HepG2 (cell line): ENCODE results near the gene ZNF433. TPM values are rescaled to one million over a fixed set of nuclear protein-coding genes. Genes with fewer than 3 reads are reported as not detected.

Experiments
- ATAC-seq: fragments of 200-7000 bp; cut with Tn5 transposase; 3 replicates; pipeline ENCODE4 v1.9.1; 2020; ENCODE audit warnings: mild to moderate bottlenecking, moderate library complexity
- BruUV-seq: library from RNA; stranded (reverse); fragments of 400-500 nt; replicated peaks from 2 replicates; lab custom pipeline; 2021; lab: Mats Ljungman, UMichigan
- CTCF ChIA-PET: fragments of 300-600 bp; formaldehyde crosslinking; extraction: SDS; loops from one replicate; lab custom pipeline; 2021; ENCODE audit warnings: low total read pairs, inconsistent platforms, low intra/inter-chr PET ratio; lab: Yijun Ruan, JAX
- POLR2A ChIA-PET: fragments of 350-600 bp; sonication (Branson Sonifier 250); formaldehyde crosslinking; loops from one replicate; lab custom pipeline; 2020; ENCODE audit warnings: antibody characterized with exemption, inconsistent platforms; lab: Yijun Ruan, JAX
- DNase-seq: peaks from one replicate; pipeline ENCODE4 v3.0.0-alpha.2; 2015; ENCODE audit warnings: low spot score
- FAIRE-seq: peaks from 3 replicates; lab custom pipeline; 2011; peaks lifted over from hg19 to GRCh38; lab: Jason Lieb, UNC
- H2AFZ ChIP-seq: one replicate; pipeline ENCODE4 v1.6.1; 2011; ENCODE audit warnings: low read length, inconsistent platforms
- H3K27ac ChIP-seq: fragments of 300-600 bp; 3 replicates; pipeline ENCODE4 v1.8.0; 2011; ENCODE audit warnings: mixed run types, mild to moderate bottlenecking, mixed read lengths, low read length, inconsistent platforms; ENCODE audit not compliant: insufficient read depth; ENCODE audit errors: extremely low read length
- H3K27me3 ChIP-seq, 2 experiments: fragments of 200-600 bp in 1 of 2; 2 replicates in 1 of 2; 3 replicates in 1 of 2; pipeline versions ENCODE4 v1.6.0 to v1.8.0; 2011; ENCODE audit warnings: low read length in 2 of 2, mild to moderate bottlenecking in 2 of 2, moderate library complexity in 2 of 2, inconsistent platforms in 1 of 2; ENCODE audit not compliant: insufficient read depth in 2 of 2, control insufficient read depth in 1 of 2
- H3K36me3 ChIP-seq, 2 experiments: fragments of 200-600 bp in 1 of 2; replicated peaks in 1 of 2; 2 replicates in 1 of 2; 3 replicates in 1 of 2; pipeline versions ENCODE4 v1.5.1 to v1.8.0; 2011; ENCODE audit warnings: low read length in 2 of 2, inconsistent platforms in 1 of 2; ENCODE audit not compliant: insufficient read depth in 2 of 2, control insufficient read depth in 1 of 2
- H3K4me1 ChIP-seq: 2 replicates; pipeline ENCODE4 v1.5.1; 2012; ENCODE audit warnings: low read length, inconsistent platforms; ENCODE audit not compliant: insufficient read depth
- H3K4me2 ChIP-seq: 2 replicates; pipeline ENCODE4 v1.6.0; 2011; ENCODE audit warnings: low read depth, low read length, inconsistent platforms
- H3K4me3 ChIP-seq, 3 experiments: fragments of 200-600 bp in 1 of 3; sonication (generic), shearing (Covaris generic) in 1 of 3; replicated peaks in 1 of 3; 2 replicates each; pipeline ENCODE4 v1.5.1; 2011 to 2016; ENCODE audit warnings: low read length in 3 of 3, inconsistent platforms in 2 of 3, low read depth in 2 of 3, mild to moderate bottlenecking in 2 of 3, control low read depth in 1 of 3, mixed read lengths in 1 of 3; ENCODE audit not compliant: insufficient read depth in 1 of 3
- H3K79me2 ChIP-seq: one replicate; pipeline ENCODE4 v1.6.1; 2011; ENCODE audit warnings: low read length, inconsistent platforms; ENCODE audit not compliant: insufficient read depth
- H3K9ac ChIP-seq: 2 replicates; pipeline ENCODE4 v1.6.0; 2011; ENCODE audit warnings: mild to moderate bottlenecking, low read depth, low read length, inconsistent platforms; ENCODE audit not compliant: insufficient read depth
- H3K9me3 ChIP-seq: 2 replicates; pipeline ENCODE4 v1.5.1; 2012; ENCODE audit warnings: mild to moderate bottlenecking, low read length
- H4K20me1 ChIP-seq: 2 replicates; pipeline ENCODE4 v1.6.0; 2011; ENCODE audit warnings: inconsistent platforms, mild to moderate bottlenecking, low read length, moderate library complexity; ENCODE audit not compliant: insufficient read depth
- CENPT ChIP-seq: sonication (generic); formaldehyde crosslinking; IDR thresholded peaks from 2 replicates; pipeline ENCODE4 v1.8.0; 2022; ENCODE audit warnings: low read depth, mild to moderate bottlenecking, moderate library complexity, missing genetic modification reagents
- HBP1 ChIP-seq: IDR thresholded peaks from 2 replicates; pipeline ENCODE4 v1.6.1; 2016; ENCODE audit warnings: low read depth, control low read depth
- KLF13 ChIP-seq: sonication (generic); formaldehyde crosslinking; IDR thresholded peaks from 2 replicates; pipeline ENCODE4 v1.4.0; 2020; ENCODE audit warnings: mild to moderate bottlenecking, missing genetic modification reagents
- ZNF460 ChIP-seq: sonication (generic); formaldehyde crosslinking; IDR thresholded peaks from 2 replicates; pipeline ENCODE4 v1.5.1; 2020; ENCODE audit warnings: missing genetic modification reagents, mild to moderate bottlenecking, borderline replicate concordance
- ZNF609 ChIP-seq: sonication (generic); formaldehyde crosslinking; IDR thresholded peaks from 2 replicates; pipeline ENCODE4 v1.4.0; 2020; ENCODE audit warnings: mild to moderate bottlenecking, missing genetic modification reagents, borderline replicate concordance
- ZNF703 ChIP-seq: sonication (generic); formaldehyde crosslinking; IDR thresholded peaks from 2 replicates; pipeline ENCODE4 v1.5.1; 2020; ENCODE audit warnings: missing genetic modification reagents, mild to moderate bottlenecking, moderate library complexity, borderline replicate concordance
- ZNF784 ChIP-seq: sonication (generic); formaldehyde crosslinking; IDR thresholded peaks from 2 replicates; pipeline ENCODE4 v1.5.1; 2020; ENCODE audit warnings: missing genetic modification reagents, mild to moderate bottlenecking, borderline replicate concordance
- WGBS: methylation state at CpG from one replicate; pipeline ENCODE4 v1.1.6; 2017; ENCODE audit warnings: low lambda C conversion rate; 5-methylcytosine and 5-hydroxymethylcytosine counted together
- in situ Hi-C: cut with HindIII; loops from 2 replicates; pipeline ENCODE4 v1.10.0; 2017; ENCODE audit warnings: low pct_unique_long_range_greater_than_20kb; ENCODE audit not compliant: extremely low pct_ligation_motif_present
- intact Hi-C: fragments of 100-400 bp; cut with micrococcal nuclease; formaldehyde crosslinking; loops from one replicate; pipeline ENCODE4 v1.10.0; 2022; ENCODE audit not compliant: unreplicated experiment
- polyA plus RNA-seq, 8 experiments: library from polyadenylated mRNA; depleted of rRNA in 3 of 8; stranded (reverse) in 7 of 8; unstranded in 1 of 8; fragments of >200 nt; fragmentation: Illumina TruSeq in 4 of 8; extraction: Trizol in 4 of 8; gene quantifications; 2 replicates each; pipeline versions ENCODE4 v1.2.1 to v1.2.3, GENCODE V29; 2011 to 2016; ENCODE audit warnings: low read depth in 4 of 8, missing spikeins in 1 of 8, mixed read lengths in 1 of 8; ENCODE audit not compliant: insufficient read depth in 1 of 8
- total RNA-seq, 5 experiments: library from RNA; depleted of rRNA; stranded (reverse); fragments of >200 nt; fragmentation: Illumina TruSeq; extraction: Trizol; gene quantifications; 2 replicates each; pipeline ENCODE4 v1.2.3, GENCODE V29; 2016; ENCODE audit warnings: low read depth in 1 of 5

ZNF433 gene
- total and polyA plus RNA-seq, 2 of the 13 experiments (the other 11 are each of a cell fraction or from before 2014, with no cell fraction given), result 1.8 to 4.9 TPM

- TF ChIP-seq ZNF784 (CRISPR knock-in tag) (no peak), KLF13 (CRISPR knock-in tag) (no peak), ZNF460 (peak; percentile 49; the same call in 1 of the 2 replicates), ZNF703 (no peak)
- H3K4me2 ChIP-seq, result 0 out of 2 replicates have a peak overlapping the region, but pooled peaks have one; percentile 89
- no peak overlapping the region for H3K9ac ChIP-seq
- in situ Hi-C loops (loop anchor here (5.0 kb wide), 1 partner anchor 99 kb away; the partner anchor contains the start of gene ZNF69), intact Hi-C loops (no loop called here)
- DNase-seq, result no peak
- ChIA-PET POLR2A (interaction anchor here (1.0 to 3.1 kb wide), 2 partner anchors 63 to 66 kb away, joined by 3 to 30 read pairs; partner anchors contain the start of genes ZNF700 and ZNF878), CTCF (interaction anchor here (0.9 to 3.8 kb wide), 2 partner anchors 23 to 106 kb away, joined by 3 to 50 read pairs; partner anchors contain the start of gene ZNF763)
- H3K36me3 ChIP-seq, result no peaks in the 10 kb centered on the region
- no peak overlapping the region for H3K4me3 ChIP-seq
- H2AFZ ChIP-seq, result no peak overlapping the region
- no TSS peak for BruUV-seq
- peaks cover 0 to 1% of the 10 kb centered on the region in 2 experiments; a peak in 1 of 5 replicates for H3K27me3 ChIP-seq
- no peak overlapping the region for H3K27ac ChIP-seq
- 77% methylated on average over 17 of the region's 17 CpGs for WGBS
- no peaks in the 10 kb centered on the region for H3K79me2 ChIP-seq
- H3K9me3 ChIP-seq, result no peaks in the 10 kb centered on the region
- no peak for ATAC-seq
- peaks cover 18% of the 10 kb centered on the region; the same call in 1 of the 2 replicates for H3K4me1 ChIP-seq
- no peak for FAIRE-seq
- H4K20me1 ChIP-seq, result no peaks in the 10 kb centered on the region
These were observed 48.7 kb downstream of the ZNF433 start for GRCh38 chr19:11986754-11987153.

- intact Hi-C loops, result loop anchor here (1.0 kb wide), 1 partner anchor 60 kb away; the partner anchor contains the start of gene ZNF700
- Histone ChIP-seq H3K9me3 (peaks cover 3% of the 10 kb centered on the region; the same call in 1 of the 2 replicates), H4K20me1 (no peaks in the 10 kb centered on the region), H3K27me3 (peaks cover 0 to 1% of the 10 kb centered on the region in 2 experiments; a peak in 1 of 5 replicates), H2AFZ (no peak overlapping the region), H3K27ac (no peak overlapping the region), H3K79me2 (no peaks in the 10 kb centered on the region), H3K4me3 (peak overlapping the region in 1 of 3 experiments; percentile 43; a peak in 1 of 6 replicates), H3K36me3 (no peaks in the 10 kb centered on the region), H3K4me1 (peaks cover 18% of the 10 kb centered on the region; the same call in 1 of the 2 replicates), H3K4me2 (peak overlapping the region; percentile 55), H3K9ac (no peak overlapping the region)
- in situ Hi-C loops, result loop anchor here (5.0 kb wide), 1 partner anchor 98 kb away; the partner anchor contains the start of gene ZNF69
- DNase-seq, result peak; percentile 39
- ChIA-PET CTCF (interaction anchor here (0.8 kb wide), 1 partner anchor 277 kb away, joined by 3 read pairs; no protein-coding TSS in a partner anchor), POLR2A (interaction anchor here (1.4 to 1.8 kb wide), 2 partner anchors 61 to 68 kb away, joined by 6 to 7 read pairs; partner anchors contain the start of genes ZNF700 and ZNF878)
- WGBS, result 29% methylated on average over 5 of the region's 5 CpGs
- no TSS peak for BruUV-seq
- peak; percentile 72 for ATAC-seq
- no peak for FAIRE-seq
- TF ChIP-seq CENPT (CRISPR knock-in tag) (no peak), HBP1 (CRISPR knock-in tag) (no peak), ZNF609 (CRISPR knock-in tag) (no peak)
These were observed 50.5 kb downstream of the ZNF433 start for GRCh38 chr19:11984986-11985385.
